Hindlimb muscle (tissue), 1 donor: ENCODE data around the gene CDC20. TPM values are rescaled to one million over a fixed set of nuclear protein-coding genes. Genes with fewer than 3 reads are reported as not detected.

ENCODE experiments used
- DNase-seq: peaks from one replicate; pipeline ENCODE4 v3.0.0-alpha.2; 2013
- polyA plus RNA-seq: library from polyadenylated mRNA; unstranded; fragments of 120-200 nt; gene quantifications from one replicate; pipeline ENCODE4 v1.2.1, GENCODE V29; 2013; ENCODE audit not compliant: insufficient read length

CDC20 gene
- polyA plus RNA-seq: 15.2 TPM

DNA sequence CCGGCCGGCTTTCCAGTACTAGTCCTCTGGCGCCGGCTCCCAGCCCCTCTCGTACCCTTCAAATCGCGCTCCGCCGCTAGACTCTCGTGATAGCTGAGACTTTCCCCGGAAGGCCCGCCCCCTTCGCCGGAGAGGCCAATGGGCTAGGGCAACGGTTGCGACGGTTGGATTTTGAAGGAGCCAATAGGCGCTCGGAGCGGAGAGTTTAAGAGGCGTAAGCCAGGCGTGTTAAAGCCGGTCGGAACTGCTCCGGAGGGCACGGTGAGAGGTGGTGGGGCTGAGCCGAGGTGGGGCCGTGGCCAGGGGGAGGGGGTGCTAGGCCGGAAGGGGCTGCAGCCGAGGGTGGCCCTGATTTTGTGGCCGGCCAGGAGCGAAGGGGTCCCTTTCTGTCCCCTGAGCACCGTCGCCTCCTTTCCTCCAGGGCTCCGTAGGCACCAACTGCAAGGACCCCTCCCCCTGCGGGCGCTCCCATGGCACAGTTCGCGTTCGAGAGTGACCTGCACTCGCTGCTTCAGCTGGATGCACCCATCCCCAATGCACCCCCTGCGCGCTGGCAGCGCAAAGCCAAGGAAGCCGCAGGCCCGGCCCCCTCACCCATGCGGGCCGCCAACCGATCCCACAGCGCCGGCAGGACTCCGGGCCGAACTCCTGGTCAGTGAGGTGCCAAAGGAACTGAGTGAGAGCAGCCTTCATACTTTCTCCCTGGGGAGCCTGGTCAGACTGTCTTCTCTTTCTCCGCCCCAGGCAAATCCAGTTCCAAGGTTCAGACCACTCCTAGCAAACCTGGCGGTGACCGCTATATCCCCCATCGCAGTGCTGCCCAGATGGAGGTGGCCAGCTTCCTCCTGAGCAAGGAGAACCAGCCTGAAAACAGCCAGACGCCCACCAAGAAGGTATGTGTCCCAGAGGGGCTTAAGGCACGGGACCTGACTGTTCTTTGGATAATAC is at the start of gene CDC20:
Gene CDC20, plus strand, starts transcription at position 236 of the 948 bp plus-strand sequence. Its CDS starts 235 bp downstream, at position 471.
- peak; percentile 94 for DNase-seq

DNA sequence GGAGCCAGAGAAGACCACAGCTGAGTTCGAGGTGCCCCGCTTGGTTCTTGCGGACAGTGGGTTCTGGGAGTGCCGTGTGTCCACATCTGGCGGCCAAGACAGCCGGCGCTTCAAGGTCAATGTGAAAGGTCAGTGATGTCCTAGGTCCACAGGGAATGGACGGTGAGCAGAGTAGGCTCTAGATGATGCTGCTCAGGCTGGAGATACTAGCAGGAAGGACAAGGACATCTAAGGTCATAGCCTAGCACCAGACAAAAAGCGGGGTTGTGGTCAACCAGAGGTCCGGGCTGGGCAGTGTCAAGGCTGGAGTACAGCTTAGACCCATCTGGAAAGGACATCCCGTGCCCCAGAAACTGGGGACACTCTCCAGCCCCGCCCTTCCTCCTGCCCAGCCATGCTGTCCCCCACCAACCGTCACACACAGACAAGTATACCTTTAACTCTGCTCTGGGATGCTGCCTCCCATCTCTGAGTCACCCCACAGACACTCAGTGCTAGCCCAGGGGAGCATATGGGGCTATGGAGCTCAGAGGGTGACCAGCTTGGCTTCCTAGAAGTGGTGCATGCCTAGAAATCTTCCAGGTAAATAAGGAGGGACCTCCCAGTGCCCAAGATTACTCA is 49.3 kb upstream of the CDC20 start:
- DNase-seq: no peak

DNA sequence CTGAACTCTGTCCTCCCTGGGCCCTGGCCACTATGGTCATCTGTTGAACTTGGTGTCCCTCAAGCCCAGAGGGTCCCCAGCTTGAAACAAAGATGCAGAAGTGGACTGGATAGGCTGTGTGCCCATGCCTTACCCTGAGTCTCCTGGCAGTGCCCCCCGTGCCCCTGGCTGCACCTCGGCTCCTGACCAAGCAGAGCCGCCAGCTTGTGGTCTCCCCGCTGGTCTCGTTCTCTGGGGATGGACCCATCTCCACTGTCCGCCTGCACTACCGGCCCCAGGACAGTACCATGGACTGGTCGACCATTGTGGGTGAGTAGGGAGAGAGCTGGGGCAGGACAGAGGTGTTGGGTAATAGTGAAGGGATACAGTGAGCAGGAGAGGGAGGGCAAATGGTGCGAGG is 47.3 kb upstream of the CDC20 start:
- no peak for DNase-seq

DNA sequence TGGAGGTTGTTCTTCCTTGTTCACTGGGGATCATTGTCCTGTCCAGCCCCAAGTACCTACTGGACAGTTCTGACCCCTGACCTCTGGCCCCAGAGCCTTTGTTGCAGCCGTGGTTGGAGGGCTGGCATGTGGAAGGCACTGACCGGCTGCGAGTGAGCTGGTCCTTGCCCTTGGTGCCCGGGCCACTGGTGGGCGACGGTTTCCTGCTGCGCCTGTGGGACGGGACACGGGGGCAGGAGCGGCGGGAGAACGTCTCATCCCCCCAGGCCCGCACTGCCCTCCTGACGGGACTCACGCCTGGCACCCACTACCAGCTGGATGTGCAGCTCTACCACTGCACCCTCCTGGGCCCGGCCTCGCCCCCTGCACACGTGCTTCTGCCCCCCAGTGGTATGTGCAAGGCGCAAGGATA is 46.6 kb upstream of the CDC20 start:
- no peak for DNase-seq

DNA sequence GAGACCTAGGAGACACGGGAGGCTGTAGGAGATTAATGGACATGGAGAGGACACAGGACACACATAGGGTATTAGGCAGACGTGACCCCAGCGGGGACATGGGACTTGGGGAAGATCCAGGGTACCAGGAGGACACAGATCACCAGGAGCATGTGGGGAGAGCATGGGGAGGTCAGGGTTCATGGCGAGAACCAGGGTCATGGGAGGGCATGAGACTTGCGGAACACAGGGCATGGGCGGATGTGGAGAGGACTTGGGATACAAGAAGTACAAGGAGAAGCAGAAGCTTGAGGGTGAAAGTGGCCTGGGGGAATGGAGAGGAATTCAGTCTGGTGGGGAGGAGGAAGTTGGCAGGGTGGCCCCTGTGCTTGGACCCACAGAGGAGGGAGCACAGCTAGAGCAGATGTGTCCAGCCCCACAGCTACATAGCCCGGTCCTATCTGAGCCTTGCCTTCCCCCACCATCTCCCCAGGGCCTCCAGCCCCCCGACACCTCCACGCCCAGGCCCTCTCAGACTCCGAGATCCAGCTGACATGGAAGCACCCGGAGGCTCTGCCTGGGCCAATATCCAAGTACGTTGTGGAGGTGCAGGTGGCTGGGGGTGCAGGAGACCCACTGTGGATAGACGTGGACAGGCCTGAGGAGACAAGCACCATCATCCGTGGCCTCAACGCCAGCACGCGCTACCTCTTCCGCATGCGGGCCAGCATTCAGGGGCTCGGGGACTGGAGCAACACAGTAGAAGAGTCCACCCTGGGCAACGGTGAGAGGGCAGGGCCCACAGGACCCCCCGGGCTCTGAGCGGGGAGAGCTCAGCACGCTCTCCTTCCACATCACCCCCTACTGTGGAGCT is 45.9 kb upstream of the CDC20 start:
- no peak for DNase-seq

DNA sequence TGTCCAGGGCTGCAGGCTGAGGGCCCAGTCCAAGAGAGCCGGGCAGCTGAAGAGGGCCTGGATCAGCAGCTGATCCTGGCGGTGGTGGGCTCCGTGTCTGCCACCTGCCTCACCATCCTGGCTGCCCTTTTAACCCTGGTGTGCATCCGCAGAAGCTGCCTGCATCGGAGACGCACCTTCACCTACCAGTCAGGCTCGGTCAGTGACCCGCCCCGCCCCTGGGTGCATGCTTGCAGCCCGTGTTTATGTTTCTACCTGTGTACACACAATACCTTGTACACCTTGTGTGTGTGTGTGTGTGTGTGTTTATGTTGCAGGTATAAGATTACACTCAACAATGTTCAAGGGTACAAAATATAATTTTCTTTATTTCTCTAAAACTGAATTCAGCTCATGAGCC is 45.0 kb upstream of the CDC20 start:
- no peak for DNase-seq

DNA sequence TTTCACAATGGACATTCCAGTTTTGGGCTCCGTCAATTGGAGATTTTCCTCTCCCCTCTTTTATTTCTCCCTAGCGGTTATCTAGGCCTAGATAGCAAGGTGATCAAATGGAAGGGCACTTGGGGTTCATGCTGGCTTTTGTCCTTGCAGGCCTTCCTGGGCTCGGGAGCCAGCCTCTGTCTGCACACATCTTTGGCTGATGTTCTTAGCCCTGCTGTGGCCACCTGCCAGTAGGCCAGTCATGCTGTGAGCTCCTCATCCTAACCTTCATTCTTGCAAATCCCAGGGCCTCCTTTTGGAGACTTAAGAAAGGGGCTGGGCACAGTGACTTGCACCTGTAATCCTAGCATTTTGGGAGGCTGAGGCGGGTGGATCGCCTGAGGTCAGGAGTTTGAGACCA is 44.5 kb upstream of the CDC20 start:
- no peak for DNase-seq

DNA sequence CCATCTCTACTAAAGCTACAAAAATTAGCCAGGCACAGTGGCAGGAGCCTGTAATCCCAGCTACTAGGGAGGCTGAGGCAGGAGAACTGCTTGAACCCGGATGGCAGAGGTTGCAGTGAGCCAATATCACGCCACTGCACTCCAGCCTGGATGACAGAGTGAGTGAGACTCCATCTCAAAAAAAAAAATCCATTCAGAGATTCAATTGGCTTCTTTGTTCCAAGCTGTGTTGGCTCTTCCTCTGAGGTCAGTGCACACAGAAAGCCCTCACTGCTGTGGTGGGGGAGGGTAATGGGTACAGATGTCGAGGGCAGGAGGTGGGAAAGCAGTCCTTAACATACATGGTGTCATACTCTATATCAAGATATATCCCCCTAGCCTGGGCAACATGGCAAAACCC is 43.3 kb upstream of the CDC20 start:
- DNase-seq: no peak

DNA sequence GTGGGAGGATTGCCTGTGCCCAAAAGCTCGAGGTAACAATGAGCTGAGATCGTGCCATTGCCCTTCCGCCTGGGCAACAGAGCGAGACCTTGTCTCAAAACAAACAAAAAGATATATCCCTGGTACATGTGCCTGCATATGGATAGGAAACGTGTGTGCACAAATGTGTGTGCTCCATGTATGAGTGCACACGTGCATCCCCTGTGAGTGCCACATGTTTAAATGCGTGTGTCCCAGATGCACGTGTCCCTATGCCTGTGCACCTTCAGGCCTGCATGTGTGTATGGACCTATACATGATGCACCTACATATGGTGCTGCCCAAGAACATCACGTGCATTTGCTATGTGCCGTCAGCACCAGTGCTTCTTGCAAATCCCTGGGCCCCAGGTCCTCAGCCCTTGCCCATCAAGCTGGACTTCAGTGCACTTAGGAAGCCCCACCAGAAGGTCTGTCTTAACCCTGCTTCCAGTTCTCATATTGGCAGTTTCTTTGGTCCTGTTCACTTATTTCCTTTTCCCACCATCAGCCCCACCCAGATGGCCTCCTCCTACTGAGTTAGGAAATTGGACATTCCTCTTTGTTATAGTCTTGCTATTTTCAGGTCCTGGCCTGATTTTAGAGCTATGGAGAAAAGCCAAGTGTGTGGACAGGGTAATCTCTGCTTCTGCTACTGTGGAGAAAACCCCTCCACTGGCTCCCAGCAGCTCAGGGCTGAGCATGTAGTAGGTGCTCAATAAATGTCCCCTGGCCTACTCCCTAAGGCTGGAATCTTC is 42.6 kb upstream of the CDC20 start:
- no peak for DNase-seq

DNA sequence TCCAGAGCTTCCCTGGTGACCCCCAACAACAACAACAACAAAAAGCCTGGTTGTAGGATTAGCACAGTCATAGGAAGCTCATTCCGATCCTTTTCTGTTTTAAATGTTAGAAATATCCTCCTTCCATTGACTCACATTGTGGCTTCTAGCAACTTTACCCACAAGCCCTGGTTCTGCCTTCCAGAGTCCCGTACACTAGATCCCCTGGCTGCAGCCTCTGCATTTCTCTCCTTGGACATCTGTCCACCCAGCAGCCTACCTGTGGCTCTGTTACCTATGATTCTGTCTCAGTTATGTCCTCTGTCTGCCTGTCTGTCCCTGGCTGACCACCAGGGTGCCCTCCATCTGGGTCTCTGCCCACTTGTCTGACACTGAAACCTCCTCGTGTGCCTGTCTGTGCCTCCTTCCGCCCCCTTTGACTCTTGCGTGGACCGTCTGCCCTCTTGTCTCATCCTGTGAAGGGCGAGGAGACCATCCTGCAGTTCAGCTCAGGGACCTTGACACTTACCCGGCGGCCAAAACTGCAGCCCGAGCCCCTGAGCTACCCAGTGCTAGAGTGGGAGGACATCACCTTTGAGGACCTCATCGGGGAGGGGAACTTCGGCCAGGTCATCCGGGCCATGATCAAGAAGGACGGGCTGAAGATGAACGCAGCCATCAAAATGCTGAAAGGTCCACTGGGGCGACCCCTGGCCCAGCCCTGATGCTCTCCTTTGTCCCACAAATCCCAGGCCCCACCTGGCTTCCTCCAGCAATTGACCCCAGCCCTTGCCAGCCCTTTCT is 41.9 kb upstream of the CDC20 start:
- DNase-seq: no peak

DNA sequence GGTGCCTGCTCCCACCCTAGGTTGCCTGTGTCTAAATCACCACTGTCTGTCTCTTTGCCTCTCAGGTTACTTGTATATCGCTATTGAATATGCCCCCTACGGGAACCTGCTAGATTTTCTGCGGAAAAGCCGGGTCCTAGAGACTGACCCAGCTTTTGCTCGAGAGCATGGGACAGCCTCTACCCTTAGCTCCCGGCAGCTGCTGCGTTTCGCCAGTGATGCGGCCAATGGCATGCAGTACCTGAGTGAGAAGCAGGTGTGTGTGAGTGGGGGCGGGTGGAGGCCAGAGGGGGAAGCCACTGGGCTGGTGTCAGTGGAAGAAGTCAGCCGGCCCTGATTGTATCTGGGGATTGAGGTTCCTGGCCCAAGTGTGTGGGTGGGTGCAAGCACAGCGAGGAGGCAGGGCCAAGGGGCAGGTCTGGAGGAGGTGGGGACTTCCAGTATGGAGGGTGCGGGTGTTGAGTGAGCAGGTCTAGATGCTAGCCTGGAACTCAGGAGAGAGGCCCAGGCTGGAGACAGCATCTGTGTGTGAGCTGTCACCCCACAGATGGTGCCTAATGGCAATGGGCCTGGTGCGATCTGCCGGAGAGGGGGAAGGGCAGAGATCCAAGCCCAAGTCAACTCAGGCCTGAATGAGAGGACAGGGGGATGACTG is 40.8 kb upstream of the CDC20 start:
- DNase-seq: no peak

DNA sequence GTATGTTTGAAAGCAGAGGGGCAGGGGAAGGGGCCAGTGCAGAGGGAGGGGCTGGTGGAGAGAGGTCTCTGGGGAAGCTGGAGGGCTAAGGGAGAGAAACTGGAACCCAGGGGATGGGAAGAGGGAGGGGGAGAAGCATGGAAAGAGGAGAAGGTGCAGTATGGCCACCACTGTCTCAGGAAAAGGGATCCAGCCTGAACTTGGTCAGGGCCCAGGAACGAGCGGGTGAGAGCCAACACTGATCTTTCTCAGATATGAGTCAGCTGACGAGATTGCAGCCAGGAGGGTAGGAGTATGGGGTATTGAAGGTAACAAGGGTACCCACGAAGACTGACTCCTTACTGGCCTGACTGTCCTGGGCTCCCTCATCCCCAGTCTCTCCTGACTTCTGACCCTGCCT is 40.0 kb upstream of the CDC20 start:
- DNase-seq: no peak

DNA sequence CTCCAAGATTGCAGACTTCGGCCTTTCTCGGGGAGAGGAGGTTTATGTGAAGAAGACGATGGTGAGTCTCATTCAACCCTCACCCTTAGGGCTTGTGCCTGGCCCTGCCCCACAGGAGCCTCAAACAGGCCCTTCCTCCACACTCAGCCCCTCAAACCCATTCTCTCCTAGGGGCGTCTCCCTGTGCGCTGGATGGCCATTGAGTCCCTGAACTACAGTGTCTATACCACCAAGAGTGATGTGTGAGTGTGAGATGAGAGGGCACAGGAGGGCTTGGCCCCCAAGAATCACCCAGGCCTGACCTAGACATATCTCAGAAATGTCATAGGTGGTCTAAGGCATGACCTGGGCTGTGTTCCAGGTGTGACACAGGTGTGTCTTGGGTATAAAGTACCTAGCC is 39.5 kb upstream of the CDC20 start:
- no peak for DNase-seq

DNA sequence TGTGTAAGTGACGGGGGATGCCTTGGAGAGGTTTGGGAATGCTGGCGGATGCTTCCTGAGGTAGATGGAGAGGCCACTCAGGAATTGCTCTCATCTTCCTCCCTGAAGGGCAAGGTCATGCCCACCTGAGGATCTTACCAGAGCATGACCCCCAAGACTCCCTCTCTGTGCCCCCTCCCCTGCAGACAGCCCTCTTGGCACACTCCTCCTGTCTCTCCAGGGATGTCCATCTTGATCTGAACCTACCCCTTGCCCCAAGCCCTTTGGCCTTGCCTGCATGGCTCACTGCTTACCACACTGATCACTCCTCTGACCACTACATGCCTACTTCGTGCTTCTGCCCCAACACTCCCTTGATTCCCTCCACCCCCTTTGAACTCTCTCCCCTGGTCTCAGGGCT is 39.0 kb upstream of the CDC20 start:
- no peak for DNase-seq

DNA sequence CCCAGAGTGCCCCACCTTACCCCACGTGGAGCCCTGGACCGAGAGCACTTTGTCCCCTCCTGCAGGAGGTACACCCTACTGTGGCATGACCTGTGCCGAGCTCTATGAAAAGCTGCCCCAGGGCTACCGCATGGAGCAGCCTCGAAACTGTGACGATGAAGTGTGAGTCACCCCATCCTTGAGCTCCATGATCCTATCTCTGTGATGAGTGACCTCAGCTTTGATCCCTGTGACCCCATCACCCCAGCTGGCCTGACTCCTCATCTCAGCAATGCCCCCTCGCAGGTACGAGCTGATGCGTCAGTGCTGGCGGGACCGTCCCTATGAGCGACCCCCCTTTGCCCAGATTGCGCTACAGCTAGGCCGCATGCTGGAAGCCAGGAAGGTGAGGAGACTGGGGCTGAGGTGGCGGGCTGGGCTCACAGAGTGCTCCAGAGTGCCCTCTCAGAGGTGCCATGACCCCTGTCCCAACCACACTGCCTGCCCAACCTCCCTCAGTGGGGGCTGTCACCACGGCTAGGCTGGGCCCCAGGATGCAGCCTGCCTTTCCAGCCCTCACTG is 37.4 kb upstream of the CDC20 start:
- DNase-seq: no peak

DNA sequence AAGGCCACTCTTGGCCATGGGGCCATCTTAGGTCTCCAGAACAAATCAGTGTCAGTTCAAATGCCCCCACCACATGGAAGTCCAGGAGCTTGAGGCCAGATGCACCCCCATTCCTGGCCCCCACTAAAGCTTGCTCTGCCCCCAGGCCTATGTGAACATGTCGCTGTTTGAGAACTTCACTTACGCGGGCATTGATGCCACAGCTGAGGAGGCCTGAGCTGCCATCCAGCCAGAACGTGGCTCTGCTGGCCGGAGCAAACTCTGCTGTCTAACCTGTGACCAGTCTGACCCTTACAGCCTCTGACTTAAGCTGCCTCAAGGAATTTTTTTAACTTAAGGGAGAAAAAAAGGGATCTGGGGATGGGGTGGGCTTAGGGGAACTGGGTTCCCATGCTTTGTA is 36.3 kb upstream of the CDC20 start:
- DNase-seq: no peak

DNA sequence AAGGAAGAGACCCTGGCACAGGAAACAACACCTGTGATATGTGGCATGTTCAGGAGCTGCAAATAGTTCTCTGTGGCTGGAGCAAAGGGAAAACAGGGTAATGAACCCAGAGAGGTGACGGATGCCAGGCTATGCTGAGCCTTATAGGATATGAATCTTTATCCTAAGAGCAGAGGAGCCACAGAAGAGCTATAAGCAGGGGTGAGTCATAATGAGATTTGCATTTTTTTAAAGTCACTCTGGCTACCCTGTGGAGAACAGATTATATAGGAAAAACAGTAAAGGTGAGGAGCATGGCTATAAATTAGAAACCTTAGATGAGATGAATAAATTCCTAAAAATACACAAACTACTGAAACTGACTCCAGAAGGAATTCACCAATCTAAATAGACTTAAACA is 34.0 kb upstream of the CDC20 start:
- no peak for DNase-seq

DNA sequence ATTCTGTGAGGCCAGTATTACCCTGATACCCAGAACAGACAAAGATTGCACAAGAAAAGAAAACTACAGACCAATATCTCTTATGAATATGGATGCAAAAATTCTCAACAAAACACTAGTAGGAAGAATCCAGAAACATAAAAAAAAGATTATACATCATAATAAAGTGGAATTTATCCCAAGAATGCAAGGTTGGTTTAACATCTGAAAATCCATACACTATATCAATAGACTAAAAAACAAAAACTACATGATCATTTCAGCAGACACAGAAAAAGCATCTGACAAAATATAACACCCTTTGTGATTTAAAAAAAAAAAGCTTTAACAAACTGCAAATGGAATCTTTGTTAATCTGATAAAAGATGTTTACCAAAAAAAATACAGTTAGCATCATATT is 33.4 kb upstream of the CDC20 start:
- DNase-seq: no peak

DNA sequence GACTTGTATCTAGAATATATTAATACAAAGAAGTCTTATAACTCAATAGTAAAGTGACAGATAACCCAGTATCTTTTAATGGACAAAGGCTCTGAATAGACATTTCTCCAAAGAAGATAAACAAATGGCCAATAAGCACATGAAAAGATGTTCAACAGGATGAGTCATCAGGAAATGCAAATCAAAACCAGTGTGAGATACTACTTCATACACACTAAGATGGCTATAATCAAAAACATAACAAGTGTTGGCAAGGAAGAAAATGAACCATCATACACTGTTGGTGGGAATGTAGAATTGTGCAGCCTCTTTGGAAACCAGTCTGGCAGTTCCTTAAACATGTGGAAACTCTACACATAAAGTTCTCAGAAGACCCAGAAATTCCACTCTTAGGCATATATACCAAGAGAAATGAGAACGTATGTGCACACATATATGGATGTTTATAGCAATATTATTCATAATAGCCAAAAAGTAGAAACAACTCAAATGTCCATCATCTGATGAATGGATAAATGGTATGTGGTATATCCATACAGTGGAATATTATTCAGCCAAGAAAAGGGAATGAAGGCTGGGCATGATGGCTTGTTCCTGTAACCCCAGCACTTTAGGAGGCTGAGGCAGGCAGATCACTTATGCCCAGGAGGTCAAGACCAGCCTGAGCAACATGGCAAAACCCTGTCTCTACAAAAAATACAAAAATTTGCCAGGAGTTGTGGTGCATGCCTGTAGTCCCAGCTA is 31.1 kb upstream of the CDC20 start:
- DNase-seq: no peak
